Ishikawa (cell line): Measurements from ENCODE around the gene C1orf50.

Experiments used
- CEBPB ChIP-seq: IDR thresholded peaks from 2 replicates; pipeline ENCODE4 v1.6.1; 2012
- CREB1 ChIP-seq: IDR thresholded peaks from 2 replicates; pipeline ENCODE4 v1.6.1; 2012; ENCODE audit warnings: low read depth
- EGR1 ChIP-seq: IDR thresholded peaks from 2 replicates; pipeline ENCODE4 v1.6.1; 2012
- EP300 ChIP-seq: IDR thresholded peaks from 2 replicates; pipeline ENCODE4 v1.6.1; 2012; ENCODE audit warnings: borderline replicate concordance
- FOXM1 ChIP-seq: IDR thresholded peaks from 2 replicates; pipeline ENCODE4 v1.6.1; 2012; ENCODE audit warnings: low read depth, borderline replicate concordance
- MAX ChIP-seq: IDR thresholded peaks from 2 replicates; pipeline ENCODE4 v1.6.1; 2012
- NFIC ChIP-seq: IDR thresholded peaks from 2 replicates; pipeline ENCODE4 v1.6.1; 2012
- RAD21 ChIP-seq: IDR thresholded peaks from 2 replicates; pipeline ENCODE4 v1.6.1; 2012; ENCODE audit warnings: low read depth
- REST ChIP-seq: IDR thresholded peaks from 2 replicates; pipeline ENCODE4 v1.6.1; 2012; ENCODE audit warnings: low read depth, mild to moderate bottlenecking
- TAF1 ChIP-seq: IDR thresholded peaks from 2 replicates; pipeline ENCODE4 v1.6.1; 2012; ENCODE audit warnings: low read depth, mild to moderate bottlenecking
- TCF12 ChIP-seq: IDR thresholded peaks from 2 replicates; pipeline ENCODE4 v1.6.1; 2012; ENCODE audit warnings: low read depth
- TEAD4 ChIP-seq: IDR thresholded peaks from 2 replicates; pipeline ENCODE4 v1.6.1; 2012
- USF1 ChIP-seq: IDR thresholded peaks from 2 replicates; pipeline ENCODE4 v1.6.1; 2012
- YY1 ChIP-seq: IDR thresholded peaks from 2 replicates; pipeline ENCODE4 v1.6.1; 2012; ENCODE audit warnings: low read depth
- ZBTB7A ChIP-seq: IDR thresholded peaks from 2 replicates; pipeline ENCODE4 v1.6.1; 2012; ENCODE audit warnings: low read depth

Gene C1orf50

GRCh38 chr1:42773420-42773819 is 6.4 kb downstream of the C1orf50 start:
- no peak for TF ChIP-seq USF1
- no peak for TF ChIP-seq REST
- no peak for TF ChIP-seq TAF1
- no peak for TF ChIP-seq YY1
- TF ChIP-seq CREB1: no peak
- TF ChIP-seq EGR1: no peak
- TF ChIP-seq NFIC: no peak

GRCh38 chr1:42774928-42775526 is 8.0 kb downstream of the C1orf50 start:
- TF ChIP-seq TEAD4: no peak
- TF ChIP-seq USF1: no peak
- no peak for TF ChIP-seq YY1
- TF ChIP-seq FOXM1: no peak
- TF ChIP-seq EGR1: no peak
- TF ChIP-seq REST: no peak
- TF ChIP-seq ZBTB7A: no peak
- no peak for TF ChIP-seq NFIC
- TF ChIP-seq MAX: no peak
- no peak for TF ChIP-seq RAD21
- TF ChIP-seq TCF12: no peak
- no peak for TF ChIP-seq EP300
- TF ChIP-seq TAF1: no peak
- TF ChIP-seq CEBPB: no peak
- no peak for TF ChIP-seq CREB1

GRCh38 chr1:42776502-42776901 is 9.5 kb downstream of the C1orf50 start:
- TF ChIP-seq CEBPB (no peak), CREB1 (no peak), EGR1 (no peak), EP300 (no peak), YY1 (no peak), TAF1 (no peak), MAX (no peak), RAD21 (no peak), TEAD4 (no peak), REST (no peak), USF1 (no peak)

GRCh38 chr1:42777852-42778251 is 10.8 kb downstream of the C1orf50 start:
- TF ChIP-seq RAD21 (peak; percentile 77), TEAD4 (no peak), NFIC (no peak), TAF1 (no peak), YY1 (no peak)

GRCh38 chr1:42779725-42780124 is 12.7 kb downstream of the C1orf50 start:
- no peak for TF ChIP-seq RAD21
- no peak for TF ChIP-seq NFIC
- no peak for TF ChIP-seq EP300
- no peak for TF ChIP-seq EGR1
- no peak for TF ChIP-seq ZBTB7A
- no peak for TF ChIP-seq TAF1
- TF ChIP-seq TEAD4: no peak
- TF ChIP-seq MAX: no peak
- TF ChIP-seq FOXM1: no peak
- TF ChIP-seq TCF12: no peak
- TF ChIP-seq CREB1: no peak
